Breast epithelium (tissue), 3 donors: ENCODE results near the gene RXRG.

Experiments used
- CTCF ChIP-seq, 3 donors: fragments of 450-650 bp; IDR thresholded peaks; one replicate each; pipeline ENCODE4 v1.5.1; 2016 to 2017; ENCODE audit warnings: antibody characterized with exemption in 3 of 3, mild to moderate bottlenecking in 3 of 3, moderate library complexity in 3 of 3
- POLR2A ChIP-seq: fragments of 450-650 bp; IDR thresholded peaks from one replicate; pipeline ENCODE4 v1.6.1; 2016; ENCODE audit warnings: antibody characterized with exemption, mild to moderate bottlenecking, moderate library complexity

- TF ChIP-seq POLR2A = no peak
- no peak for TF ChIP-seq CTCF (IDR thresholded peaks at IDR 0.05)
Measured at GRCh38 chr1:165383067-165383466, 61.9 kb downstream of the RXRG start.
